HEK293T (cell line): ENCODE measurements around the gene SLITRK4.

Experiments used
- CTCF ChIA-PET: fragments of 350-600 bp; formaldehyde crosslinking; extraction: SDS; loops from one replicate; lab custom pipeline; 2021; ENCODE audit warnings: antibody characterized with exemption, inconsistent platforms; lab: Yijun Ruan, JAX
- POLR2A ChIA-PET: fragments of 350-600 bp; formaldehyde crosslinking; extraction: SDS; loops from one replicate; lab custom pipeline; 2020; ENCODE audit warnings: antibody characterized with exemption, inconsistent platforms; lab: Yijun Ruan, JAX
- DNase-seq: peaks from one replicate; pipeline ENCODE4 v3.0.0; 2012; ENCODE audit warnings: mixed read lengths; ENCODE audit errors: extremely low spot score
- ARNT ChIP-seq: fragments of 450-650 bp; IDR thresholded peaks from 2 replicates; pipeline ENCODE4 v1.6.1; 2017; ENCODE audit warnings: mild to moderate bottlenecking
- BHLHE40 ChIP-seq: fragments of 450-650 bp; IDR thresholded peaks from 2 replicates; pipeline ENCODE4 v1.6.1; 2016; ENCODE audit warnings: mild to moderate bottlenecking, moderate library complexity, borderline replicate concordance
- CTBP1 ChIP-seq: fragments of 450-650 bp; IDR thresholded peaks from 2 replicates; pipeline ENCODE4 v1.6.1; 2016; ENCODE audit warnings: borderline replicate concordance
- ELF4 ChIP-seq: fragments of 450-650 bp; IDR thresholded peaks from 2 replicates; pipeline ENCODE4 v1.6.1; 2017; ENCODE audit warnings: antibody characterized with exemption
- FOXA1 ChIP-seq: fragments of 450-650 bp; IDR thresholded peaks from 2 replicates; pipeline ENCODE4 v1.6.1; 2016; ENCODE audit warnings: mild to moderate bottlenecking
- FOXK2 ChIP-seq: fragments of 450-650 bp; IDR thresholded peaks from 2 replicates; pipeline ENCODE4 v1.6.1; 2016; ENCODE audit warnings: mild to moderate bottlenecking
- FOXM1 ChIP-seq: fragments of 450-650 bp; IDR thresholded peaks from 2 replicates; pipeline ENCODE4 v1.6.1; 2017; ENCODE audit warnings: mild to moderate bottlenecking, borderline replicate concordance
- HDGF ChIP-seq: fragments of 450-650 bp; IDR thresholded peaks from 2 replicates; pipeline ENCODE4 v1.6.1; 2017; ENCODE audit warnings: antibody characterized with exemption, borderline replicate concordance
- L3MBTL2 ChIP-seq: fragments of 450-650 bp; conservative IDR thresholded peaks from 2 replicates; pipeline ENCODE4 v1.6.1; 2016; ENCODE audit warnings: mild to moderate bottlenecking
- LEF1 ChIP-seq: fragments of 450-650 bp; IDR thresholded peaks from 2 replicates; pipeline ENCODE4 v1.6.1; 2017; ENCODE audit warnings: mild to moderate bottlenecking, borderline replicate concordance
- NFRKB ChIP-seq: fragments of 450-650 bp; IDR thresholded peaks from 2 replicates; pipeline ENCODE4 v1.6.1; 2016; ENCODE audit warnings: mild to moderate bottlenecking, moderate library complexity
- PKNOX1 ChIP-seq: fragments of 450-650 bp; IDR thresholded peaks from 2 replicates; pipeline ENCODE4 v1.6.1; 2016
- SP1 ChIP-seq: fragments of 450-650 bp; IDR thresholded peaks from 2 replicates; pipeline ENCODE4 v1.6.1; 2017
- SUZ12 ChIP-seq: fragments of 450-650 bp; IDR thresholded peaks from 2 replicates; pipeline ENCODE4 v1.6.1; 2016; ENCODE audit warnings: mild to moderate bottlenecking
- TARDBP ChIP-seq: fragments of 450-650 bp; IDR thresholded peaks from 2 replicates; pipeline ENCODE4 v1.6.1; 2016
- ZNF384 ChIP-seq: fragments of 450-650 bp; IDR thresholded peaks from 2 replicates; pipeline ENCODE4 v1.6.1; 2016

SLITRK4 gene

GRCh38 chrX:143661286-143661685, 25.4 kb upstream of the SLITRK4 start:
- TF ChIP-seq LEF1 (no peak), ZNF384 (no peak), FOXA1 (no peak), BHLHE40 (no peak), ARNT (no peak)
- POLR2A ChIA-PET, result no interaction called here
- DNase-seq, result no peak
- CTCF ChIA-PET, result no interaction called here

GRCh38 chrX:143648705-143649104, 12.8 kb upstream of the SLITRK4 start:
- DNase-seq, result no peak
- TF ChIP-seq ELF4 (no peak), CTBP1 (no peak), FOXK2 (no peak), LEF1 (no peak), BHLHE40 (no peak), FOXM1 (no peak), PKNOX1 (no peak), FOXA1 (no peak), ARNT (no peak), SP1 (no peak), L3MBTL2 (no peak), SUZ12 (no peak), NFRKB (no peak), ZNF384 (no peak), HDGF (no peak), TARDBP (no peak)
- POLR2A ChIA-PET, result no interaction called here
- CTCF ChIA-PET, result no interaction called here

GRCh38 chrX:143642426-143642825, 6.5 kb upstream of the SLITRK4 start:
- TF ChIP-seq LEF1 (no peak), ARNT (no peak), SUZ12 (no peak)
- no peak for DNase-seq
- POLR2A ChIA-PET, result no interaction called here
- CTCF ChIA-PET, result no interaction called here

- ChIA-PET CTCF (no interaction called here), POLR2A (no interaction called here)
- TF ChIP-seq PKNOX1 (no peak), TARDBP (no peak)
- DNase-seq, result no peak
These were observed 930 bp upstream of the SLITRK4 start for GRCh38 chrX:143636831-143637230.

- ChIA-PET POLR2A (no interaction called here), CTCF (no interaction called here)
- TF ChIP-seq TARDBP (no peak), HDGF (no peak), ARNT (no peak)
- DNase-seq, result no peak
These were observed 1.0 kb downstream of the SLITRK4 start for GRCh38 chrX:143634663-143635455.

GRCh38 chrX:143634309-143634662, 1.6 kb downstream of the SLITRK4 start:
- POLR2A ChIA-PET, result no interaction called here
- TF ChIP-seq PKNOX1, result no peak
- TF ChIP-seq FOXA1, result no peak
- no peak for TF ChIP-seq HDGF
- TF ChIP-seq SUZ12, result no peak
- no peak for TF ChIP-seq SP1
- no peak for TF ChIP-seq FOXM1
- no peak for TF ChIP-seq ARNT
- no peak for TF ChIP-seq LEF1
- DNase-seq, result no peak
- CTCF ChIA-PET, result no interaction called here

GRCh38 chrX:143633461-143634308, 2.2 kb downstream of the SLITRK4 start:
- DNase-seq, result no peak
- CTCF ChIA-PET, result no interaction called here
- TF ChIP-seq ZNF384 (no peak), L3MBTL2 (no peak), TARDBP (no peak), SUZ12 (no peak), FOXA1 (no peak), NFRKB (no peak), ARNT (no peak), BHLHE40 (no peak), PKNOX1 (no peak), ELF4 (no peak), HDGF (no peak), CTBP1 (no peak)
- POLR2A ChIA-PET, result no interaction called here
